Measurements from ENCODE around the gene ADAMTS14. TPM values are rescaled to one million over a fixed set of nuclear protein-coding genes. Genes with fewer than 3 reads are reported as not detected.

ADAMTS14 gene
- total RNA-seq, 1 experiment from 2014 or later, result 1.9 TPM

GRCh38 chr10:70773965-70774809, 101.9 kb downstream of the ADAMTS14 start:
- ChIA-PET POLR2A (ENCODE audit: unreplicated experiment) (interaction anchor here (0.6 kb wide), 1 partner anchor 297 kb away, joined by 6 read pairs; no protein-coding TSS in a partner anchor), CTCF (interaction anchor here (0.6 kb wide), 1 partner anchor 221 kb away, joined by 4 read pairs; no protein-coding TSS in a partner anchor)
- no peak overlapping the region for H3K4me3 ChIP-seq
- no peaks in the 10 kb centered on the region for H4K20me1 ChIP-seq (ENCODE audit: insufficient read depth)
- H3F3A ChIP-seq (ENCODE audit: insufficient read depth, low read depth), result peaks cover 8% of the 10 kb centered on the region
- no peaks in the 10 kb centered on the region for H3K79me2 ChIP-seq (ENCODE audit: low read depth)
- peaks cover 18% of the 10 kb centered on the region for H3K4me1 ChIP-seq (replicated peaks; ENCODE audit: insufficient read depth)
- no peak overlapping the region for H3K4me2 ChIP-seq
- H3K9me3 ChIP-seq (ENCODE audit: insufficient read depth, low read depth), result no peaks in the 10 kb centered on the region
- BruUV-seq (replicated peaks), result no TSS peak
- no peaks in the 10 kb centered on the region for H3K36me3 ChIP-seq (ENCODE audit: low read depth)
- H2AFZ ChIP-seq, result no peak overlapping the region
- no peaks in the 10 kb centered on the region for H3K27me3 ChIP-seq (ENCODE audit: insufficient read depth, low read depth)
- DNase-seq, result no peak
- no peaks in the 10 kb centered on the region for H3K9me2 ChIP-seq (ENCODE audit: insufficient read depth)
- no peak overlapping the region for H3K27ac ChIP-seq
- TF ChIP-seq CTCF (conservative IDR thresholded peaks at IDR 0.05) (no peak), EZH2 (IDR thresholded peaks at IDR 0.05; ENCODE audit: low read depth) (no peak)
- intact Hi-C loops (cut with micrococcal nuclease; ENCODE audit: unreplicated experiment), result no loop called here

- DNase-seq, result peak in 1 of 2 experiments; percentile 23
- Histone ChIP-seq H3K4me3 (no peak overlapping the region), H3K27ac (no peak overlapping the region), H3K4me2 (no peak overlapping the region), H4K20me1 (ENCODE audit: insufficient read depth) (no peaks in the 10 kb centered on the region), H2AFZ (no peak overlapping the region), H3K79me2 (ENCODE audit: low read depth) (no peaks in the 10 kb centered on the region), H3K9me2 (ENCODE audit: insufficient read depth) (no peaks in the 10 kb centered on the region), H3F3A (ENCODE audit: insufficient read depth, low read depth) (peaks cover 10% of the 10 kb centered on the region), H3K4me1 (replicated peaks; ENCODE audit: insufficient read depth) (peaks cover 27% of the 10 kb centered on the region), H3K36me3 (ENCODE audit: low read depth) (no peaks in the 10 kb centered on the region), H3K9me3 (ENCODE audit: insufficient read depth, low read depth) (no peaks in the 10 kb centered on the region), H3K27me3 (ENCODE audit: insufficient read depth, low read depth) (no peaks in the 10 kb centered on the region)
- ChIA-PET POLR2A (ENCODE audit: unreplicated experiment) (no interaction called here), CTCF (no interaction called here)
- intact Hi-C loops (cut with micrococcal nuclease; ENCODE audit: unreplicated experiment), result no loop called here
- no TSS peak for BruUV-seq (replicated peaks)
- TF ChIP-seq EZH2 (IDR thresholded peaks at IDR 0.05; ENCODE audit: low read depth) (no peak), CTCF (conservative IDR thresholded peaks at IDR 0.05) (no peak)
Observed at GRCh38 chr10:70774810-70775678, 102.7 kb downstream of the ADAMTS14 start.

- no peaks in the 10 kb centered on the region for H3K79me2 ChIP-seq (ENCODE audit: low read depth)
- H3K4me3 ChIP-seq, result no peak overlapping the region
- H3F3A ChIP-seq (ENCODE audit: insufficient read depth, low read depth), result peaks cover 10% of the 10 kb centered on the region
- no peaks in the 10 kb centered on the region for H3K9me3 ChIP-seq (ENCODE audit: insufficient read depth, low read depth)
- no peaks in the 10 kb centered on the region for H4K20me1 ChIP-seq (ENCODE audit: insufficient read depth)
- no peak for DNase-seq
- no peak overlapping the region for H3K4me2 ChIP-seq
- CTCF ChIA-PET, result no interaction called here
- no peak overlapping the region for H2AFZ ChIP-seq
- H3K27me3 ChIP-seq (ENCODE audit: insufficient read depth, low read depth), result no peaks in the 10 kb centered on the region
- no peaks in the 10 kb centered on the region for H3K9me2 ChIP-seq (ENCODE audit: insufficient read depth)
- intact Hi-C loops (cut with micrococcal nuclease; ENCODE audit: unreplicated experiment), result no loop called here
- H3K36me3 ChIP-seq (ENCODE audit: low read depth), result no peaks in the 10 kb centered on the region
- H3K4me1 ChIP-seq (replicated peaks; ENCODE audit: insufficient read depth), result peaks cover 33% of the 10 kb centered on the region
- TF ChIP-seq CTCF (conservative IDR thresholded peaks at IDR 0.05) (no peak), EZH2 (IDR thresholded peaks at IDR 0.05; ENCODE audit: low read depth) (no peak)
- BruUV-seq (replicated peaks), result no TSS peak
- POLR2A ChIA-PET (ENCODE audit: unreplicated experiment), result no interaction called here
- H3K27ac ChIP-seq, result no peak overlapping the region
Observed at GRCh38 chr10:70775679-70776454, 103.6 kb downstream of the ADAMTS14 start.
